HepG2 (cell line): ENCODE results near the gene RNASE3.

Experiments used
- BHLHE40 ChIP-seq: IDR thresholded peaks from 2 replicates; pipeline ENCODE4 v1.6.1; 2011; ENCODE audit warnings: low read length, improper control_type of control experiment
- DPF2 ChIP-seq: sonication (generic); formaldehyde crosslinking; IDR thresholded peaks from 2 replicates; pipeline ENCODE4 v1.4.0; 2020; ENCODE audit warnings: mild to moderate bottlenecking, low read depth, missing genetic modification reagents, borderline replicate concordance
- HNF4G ChIP-seq, 2 experiments: sonication (generic) in 1 of 2; formaldehyde crosslinking in 1 of 2; IDR thresholded peaks; 2 replicates each; pipeline versions ENCODE4 v1.4.0 to v1.6.1; 2011 to 2020; ENCODE audit warnings: borderline replicate concordance in 2 of 2, low read depth in 2 of 2, mild to moderate bottlenecking in 2 of 2, low read length in 1 of 2, missing genetic modification reagents in 1 of 2, moderate library complexity in 1 of 2
- JUN ChIP-seq: sonication (generic); formaldehyde crosslinking; IDR thresholded peaks from 2 replicates; pipeline ENCODE4 v1.4.0; 2020; ENCODE audit warnings: mild to moderate bottlenecking, missing genetic modification reagents
- PAWR ChIP-seq: sonication (generic); formaldehyde crosslinking; IDR thresholded peaks from 2 replicates; pipeline ENCODE4 v1.4.0; 2020; ENCODE audit warnings: missing genetic modification reagents, mild to moderate bottlenecking, borderline replicate concordance
- RFX5 ChIP-seq: IDR thresholded peaks from 2 replicates; pipeline ENCODE4 v1.6.1; 2011; ENCODE audit warnings: low read depth, low read length, improper control_type of control experiment
- TBL1XR1 ChIP-seq: fragments of 150-350 bp; IDR thresholded peaks from 2 replicates; pipeline ENCODE4 v1.6.1; 2014; ENCODE audit warnings: borderline replicate concordance, low read length; ENCODE audit not compliant: partially characterized antibody
- YEATS4 ChIP-seq: sonication (generic); formaldehyde crosslinking; IDR thresholded peaks from 2 replicates; pipeline ENCODE4 v1.4.0; 2020; ENCODE audit warnings: missing genetic modification reagents, borderline replicate concordance
- TF ChIP-seq, protein P1 (sequence below): sonication (generic); formaldehyde crosslinking; IDR thresholded peaks from 2 replicates; pipeline ENCODE4 v1.5.0; 2020; ENCODE audit warnings: mild to moderate bottlenecking, missing genetic modification reagents
- TF ChIP-seq, protein P2 (sequence below): sonication (generic); formaldehyde crosslinking; IDR thresholded peaks from 2 replicates; pipeline ENCODE4 v1.4.0; 2020; ENCODE audit warnings: missing genetic modification reagents, borderline replicate concordance
- TF ChIP-seq, protein P3 (sequence below): sonication (generic); formaldehyde crosslinking; IDR thresholded peaks from 2 replicates; pipeline ENCODE4 v1.5.0; 2020; ENCODE audit warnings: mild to moderate bottlenecking, missing genetic modification reagents, moderate library complexity
- TF ChIP-seq, protein P4 (sequence below): conservative IDR thresholded peaks from 2 replicates; pipeline ENCODE4 v1.6.1; 2018; ENCODE audit warnings: missing genetic modification reagents

DNA sequence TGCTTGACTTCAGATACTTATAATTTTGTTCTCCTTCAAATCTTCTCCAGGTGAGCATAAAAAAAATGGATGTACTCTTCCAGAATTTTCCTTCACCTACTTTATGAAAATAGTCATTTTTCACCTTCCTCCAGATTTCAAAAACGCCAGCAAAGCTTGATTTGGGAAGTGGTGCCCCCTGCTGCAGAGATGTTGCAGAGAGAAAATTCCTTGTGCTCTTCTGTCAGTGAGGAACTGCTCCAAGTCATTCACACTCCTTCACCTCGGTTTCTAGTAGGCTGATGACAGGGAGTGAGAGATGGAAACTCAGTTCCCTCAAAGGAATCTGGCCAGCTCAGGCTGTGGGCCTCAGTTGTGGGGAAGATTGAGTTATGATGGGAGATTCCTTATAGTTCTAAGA, 24.2 kb upstream of the RNASE3 start:
- TF ChIP-seq YEATS4 (CRISPR knock-in tag) (no peak), RFX5 (no peak), HNF4G (IDR thresholded peaks at IDR 0.05; ENCODE audit: borderline replicate concordance, low read depth, low read length) (no peak), HNF4G (CRISPR knock-in tag; IDR thresholded peaks at IDR 0.05; ENCODE audit: borderline replicate concordance, low read depth) (no peak), JUN (CRISPR knock-in tag) (no peak), BHLHE40 (no peak), TBL1XR1 (no peak), PAWR (CRISPR knock-in tag) (no peak), DPF2 (no peak)
- TF ChIP-seq, protein P1, sequence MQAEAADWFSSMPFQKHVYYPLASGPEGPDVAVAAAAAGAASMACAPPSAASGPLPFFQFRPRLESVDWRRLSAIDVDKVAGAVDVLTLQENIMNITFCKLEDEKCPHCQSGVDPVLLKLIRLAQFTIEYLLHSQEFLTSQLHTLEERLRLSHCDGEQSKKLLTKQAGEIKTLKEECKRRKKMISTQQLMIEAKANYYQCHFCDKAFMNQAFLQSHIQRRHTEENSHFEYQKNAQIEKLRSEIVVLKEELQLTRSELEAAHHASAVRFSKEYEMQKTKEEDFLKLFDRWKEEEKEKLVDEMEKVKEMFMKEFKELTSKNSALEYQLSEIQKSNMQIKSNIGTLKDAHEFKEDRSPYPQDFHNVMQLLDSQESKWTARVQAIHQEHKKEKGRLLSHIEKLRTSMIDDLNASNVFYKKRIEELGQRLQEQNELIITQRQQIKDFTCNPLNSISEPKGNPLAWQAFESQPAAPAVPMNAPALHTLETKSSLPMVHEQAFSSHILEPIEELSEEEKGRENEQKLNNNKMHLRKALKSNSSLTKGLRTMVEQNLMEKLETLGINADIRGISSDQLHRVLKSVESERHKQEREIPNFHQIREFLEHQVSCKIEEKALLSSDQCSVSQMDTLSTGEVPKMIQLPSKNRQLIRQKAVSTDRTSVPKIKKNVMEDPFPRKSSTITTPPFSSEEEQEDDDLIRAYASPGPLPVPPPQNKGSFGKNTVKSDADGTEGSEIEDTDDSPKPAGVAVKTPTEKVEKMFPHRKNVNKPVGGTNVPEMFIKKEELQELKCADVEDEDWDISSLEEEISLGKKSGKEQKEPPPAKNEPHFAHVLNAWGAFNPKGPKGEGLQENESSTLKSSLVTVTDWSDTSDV = no peak
- TF ChIP-seq, protein P2, sequence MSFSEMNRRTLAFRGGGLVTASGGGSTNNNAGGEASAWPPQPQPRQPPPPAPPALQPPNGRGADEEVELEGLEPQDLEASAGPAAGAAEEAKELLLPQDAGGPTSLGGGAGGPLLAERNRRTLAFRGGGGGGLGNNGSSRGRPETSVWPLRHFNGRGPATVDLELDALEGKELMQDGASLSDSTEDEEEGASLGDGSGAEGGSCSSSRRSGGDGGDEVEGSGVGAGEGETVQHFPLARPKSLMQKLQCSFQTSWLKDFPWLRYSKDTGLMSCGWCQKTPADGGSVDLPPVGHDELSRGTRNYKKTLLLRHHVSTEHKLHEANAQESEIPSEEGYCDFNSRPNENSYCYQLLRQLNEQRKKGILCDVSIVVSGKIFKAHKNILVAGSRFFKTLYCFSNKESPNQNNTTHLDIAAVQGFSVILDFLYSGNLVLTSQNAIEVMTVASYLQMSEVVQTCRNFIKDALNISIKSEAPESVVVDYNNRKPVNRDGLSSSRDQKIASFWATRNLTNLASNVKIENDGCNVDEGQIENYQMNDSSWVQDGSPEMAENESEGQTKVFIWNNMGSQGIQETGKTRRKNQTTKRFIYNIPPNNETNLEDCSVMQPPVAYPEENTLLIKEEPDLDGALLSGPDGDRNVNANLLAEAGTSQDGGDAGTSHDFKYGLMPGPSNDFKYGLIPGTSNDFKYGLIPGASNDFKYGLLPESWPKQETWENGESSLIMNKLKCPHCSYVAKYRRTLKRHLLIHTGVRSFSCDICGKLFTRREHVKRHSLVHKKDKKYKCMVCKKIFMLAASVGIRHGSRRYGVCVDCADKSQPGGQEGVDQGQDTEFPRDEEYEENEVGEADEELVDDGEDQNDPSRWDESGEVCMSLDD = no peak
- TF ChIP-seq, protein P3, sequence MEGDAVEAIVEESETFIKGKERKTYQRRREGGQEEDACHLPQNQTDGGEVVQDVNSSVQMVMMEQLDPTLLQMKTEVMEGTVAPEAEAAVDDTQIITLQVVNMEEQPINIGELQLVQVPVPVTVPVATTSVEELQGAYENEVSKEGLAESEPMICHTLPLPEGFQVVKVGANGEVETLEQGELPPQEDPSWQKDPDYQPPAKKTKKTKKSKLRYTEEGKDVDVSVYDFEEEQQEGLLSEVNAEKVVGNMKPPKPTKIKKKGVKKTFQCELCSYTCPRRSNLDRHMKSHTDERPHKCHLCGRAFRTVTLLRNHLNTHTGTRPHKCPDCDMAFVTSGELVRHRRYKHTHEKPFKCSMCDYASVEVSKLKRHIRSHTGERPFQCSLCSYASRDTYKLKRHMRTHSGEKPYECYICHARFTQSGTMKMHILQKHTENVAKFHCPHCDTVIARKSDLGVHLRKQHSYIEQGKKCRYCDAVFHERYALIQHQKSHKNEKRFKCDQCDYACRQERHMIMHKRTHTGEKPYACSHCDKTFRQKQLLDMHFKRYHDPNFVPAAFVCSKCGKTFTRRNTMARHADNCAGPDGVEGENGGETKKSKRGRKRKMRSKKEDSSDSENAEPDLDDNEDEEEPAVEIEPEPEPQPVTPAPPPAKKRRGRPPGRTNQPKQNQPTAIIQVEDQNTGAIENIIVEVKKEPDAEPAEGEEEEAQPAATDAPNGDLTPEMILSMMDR (CRISPR knock-in tag) = peak; percentile 53
- TF ChIP-seq, protein P4, sequence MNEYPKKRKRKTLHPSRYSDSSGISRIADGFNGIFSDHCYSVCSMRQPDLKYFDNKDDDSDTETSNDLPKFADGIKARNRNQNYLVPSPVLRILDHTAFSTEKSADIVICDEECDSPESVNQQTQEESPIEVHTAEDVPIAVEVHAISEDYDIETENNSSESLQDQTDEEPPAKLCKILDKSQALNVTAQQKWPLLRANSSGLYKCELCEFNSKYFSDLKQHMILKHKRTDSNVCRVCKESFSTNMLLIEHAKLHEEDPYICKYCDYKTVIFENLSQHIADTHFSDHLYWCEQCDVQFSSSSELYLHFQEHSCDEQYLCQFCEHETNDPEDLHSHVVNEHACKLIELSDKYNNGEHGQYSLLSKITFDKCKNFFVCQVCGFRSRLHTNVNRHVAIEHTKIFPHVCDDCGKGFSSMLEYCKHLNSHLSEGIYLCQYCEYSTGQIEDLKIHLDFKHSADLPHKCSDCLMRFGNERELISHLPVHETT = no peak
